Left lung (tissue), 10 donors: ENCODE results near the gene EXOC4. TPM values are rescaled to one million over a fixed set of nuclear protein-coding genes. Genes with fewer than 3 reads are reported as not detected.
A peak's percentile ranks its signal among the peaks of the same experiment; 100 is the strongest.
"Not testable (repeated sequence)": the region's sequence is repeated elsewhere in the genome, so short reads cannot be mapped to it uniquely, and the experiment has no call there.

Experiments
- ATAC-seq: fragments of 200-7000 bp; cut with Tn5 transposase; one replicate; pipeline ENCODE4 v1.9.1; 2020; ENCODE audit warnings: moderate library complexity
- DNase-seq, 4 donors: peaks; one replicate each; pipeline ENCODE4 v3.0.0-alpha.2; 2013 to 2020
- H3K27ac ChIP-seq, 2 donors: fragments of 200-600 bp; sonication (generic) in 1 of 2; one replicate each; pipeline versions ENCODE4 v1.5.0 to v1.8.0; 2020 to 2021
- H3K27me3 ChIP-seq, 2 donors: fragments of 200-600 bp; sonication (generic) in 1 of 2; one replicate each; pipeline versions ENCODE4 v1.5.0 to v1.8.0; 2020 to 2021
- H3K36me3 ChIP-seq, 2 donors: fragments of 200-600 bp; sonication (generic) in 1 of 2; one replicate each; pipeline versions ENCODE4 v1.5.0 to v1.8.0; 2020 to 2021
- H3K4me1 ChIP-seq, 2 donors: fragments of 200-600 bp; one replicate each; pipeline ENCODE4 v1.8.0; 2021
- H3K4me3 ChIP-seq, 2 donors: fragments of 200-600 bp; sonication (generic) in 1 of 2; one replicate each; pipeline versions ENCODE4 v1.5.0 to v1.8.0; 2020 to 2021; ENCODE audit warnings: mild to moderate bottlenecking in 1 of 2
- H3K9me3 ChIP-seq, 2 donors: fragments of 200-600 bp; sonication (generic) in 1 of 2; one replicate each; pipeline versions ENCODE4 v1.5.0 to v1.8.0; 2020 to 2021
- intact Hi-C, 2 donors: fragments of 100-400 bp; cut with DNase I; formaldehyde crosslinking; loops; one replicate each; pipeline versions ENCODE4 v1.11.2 to v1.14.2; 2022
- polyA plus RNA-seq, 6 donors: library from polyadenylated mRNA; unstranded; fragments of 120-200 nt; gene quantifications; one replicate each; pipeline ENCODE4 v1.2.1, GENCODE V29; 2013; ENCODE audit not compliant: insufficient read length in 6 of 6
- total RNA-seq, 2 donors: library from RNA; stranded (reverse); fragmentation: NEBNext Ultra II Directional; extraction: Animal tissue kit (Norgen Biotek cat#: 25700); gene quantifications; one replicate each; pipeline ENCODE4 v1.2.1, GENCODE V29; 2021
- TF ChIP-seq, protein P1 (sequence below), 2 donors: fragments of 200-600 bp; sonication (generic) in 1 of 2; IDR thresholded peaks; one replicate each; pipeline versions ENCODE4 v1.5.0 to v1.8.0; 2021; ENCODE audit warnings: antibody characterized with exemption in 2 of 2
- donor health status: DM: no; HTN: yes; CAD: no.
- donor health status: DM: no; HTN: no; CAD: no.

EXOC4 gene
- total and polyA plus RNA-seq, 8 donors, result 52.5 to 79.4 (median 65.9) TPM

DNA sequence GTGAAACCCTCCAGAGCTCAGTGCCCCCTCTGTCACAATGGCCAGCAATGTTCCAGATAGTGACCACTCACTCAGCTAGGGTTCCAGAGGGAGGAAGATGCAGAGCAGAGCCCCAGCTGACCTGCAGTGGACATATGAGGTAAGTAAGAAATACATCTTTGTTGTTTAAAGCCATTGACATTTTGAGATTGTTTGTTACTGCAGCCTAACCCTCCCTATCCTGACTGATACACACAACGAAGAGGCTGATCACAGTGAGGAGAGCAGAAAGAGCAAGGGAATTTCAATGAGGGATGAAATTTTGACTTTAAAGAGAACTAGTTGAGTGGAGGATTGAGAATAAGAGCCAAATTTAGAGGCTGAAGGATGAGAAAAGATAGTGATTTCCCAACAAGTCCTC is 822.9 kb downstream of the EXOC4 start:
- Histone ChIP-seq H3K27me3 (no peaks in the 10 kb centered on the region), H3K27ac (no peak overlapping the region), H3K4me1 (no peaks in the 10 kb centered on the region), H3K4me3 (no peak overlapping the region), H3K9me3 (no peaks in the 10 kb centered on the region), H3K36me3 (peaks cover 0 to 4% of the 10 kb centered on the region in 2 donors)
- DNase-seq (no peak), ATAC-seq (no peak)
- TF ChIP-seq, protein P1, sequence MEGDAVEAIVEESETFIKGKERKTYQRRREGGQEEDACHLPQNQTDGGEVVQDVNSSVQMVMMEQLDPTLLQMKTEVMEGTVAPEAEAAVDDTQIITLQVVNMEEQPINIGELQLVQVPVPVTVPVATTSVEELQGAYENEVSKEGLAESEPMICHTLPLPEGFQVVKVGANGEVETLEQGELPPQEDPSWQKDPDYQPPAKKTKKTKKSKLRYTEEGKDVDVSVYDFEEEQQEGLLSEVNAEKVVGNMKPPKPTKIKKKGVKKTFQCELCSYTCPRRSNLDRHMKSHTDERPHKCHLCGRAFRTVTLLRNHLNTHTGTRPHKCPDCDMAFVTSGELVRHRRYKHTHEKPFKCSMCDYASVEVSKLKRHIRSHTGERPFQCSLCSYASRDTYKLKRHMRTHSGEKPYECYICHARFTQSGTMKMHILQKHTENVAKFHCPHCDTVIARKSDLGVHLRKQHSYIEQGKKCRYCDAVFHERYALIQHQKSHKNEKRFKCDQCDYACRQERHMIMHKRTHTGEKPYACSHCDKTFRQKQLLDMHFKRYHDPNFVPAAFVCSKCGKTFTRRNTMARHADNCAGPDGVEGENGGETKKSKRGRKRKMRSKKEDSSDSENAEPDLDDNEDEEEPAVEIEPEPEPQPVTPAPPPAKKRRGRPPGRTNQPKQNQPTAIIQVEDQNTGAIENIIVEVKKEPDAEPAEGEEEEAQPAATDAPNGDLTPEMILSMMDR (IDR thresholded peaks at IDR 0.05), result no peak
- intact Hi-C loops, result no loop called here

DNA sequence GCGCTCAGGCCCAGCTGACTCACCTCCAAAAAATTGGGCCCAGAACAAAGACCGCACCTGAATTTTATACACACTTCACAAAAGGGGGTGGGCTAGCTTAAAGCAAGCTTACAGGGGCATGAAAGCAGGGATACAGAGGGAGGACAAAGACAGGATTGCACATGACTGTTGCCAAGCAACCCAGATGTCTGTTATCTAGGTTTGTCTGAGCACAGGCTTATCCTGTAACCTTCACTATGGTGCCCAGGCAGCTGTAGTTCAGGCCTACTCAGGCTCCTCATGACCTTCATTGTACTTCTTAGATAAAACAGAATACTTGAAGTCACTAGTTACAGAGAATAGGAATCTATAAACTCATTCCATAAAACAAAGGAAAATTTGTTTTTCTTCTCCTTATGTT is 824.7 kb downstream of the EXOC4 start:
- ATAC-seq, DNase-seq, H3K4me3 ChIP-seq, intact Hi-C loops, H3K27ac ChIP-seq, H3K36me3 ChIP-seq, H3K27me3 ChIP-seq, H3K9me3 ChIP-seq, H3K4me1 ChIP-seq: not testable (repeated sequence)

- intact Hi-C loops, result no loop called here
- DNase-seq (no peak), ATAC-seq (no peak)
- no peaks in the 10 kb centered on the region for H3K4me1 ChIP-seq
- no peak overlapping the region for H3K27ac ChIP-seq
- H3K36me3 ChIP-seq, result peaks cover 0 to 4% of the 10 kb centered on the region in 2 donors
- no peak overlapping the region for H3K4me3 ChIP-seq
- no peaks in the 10 kb centered on the region for H3K27me3 ChIP-seq
- TF ChIP-seq, protein P1 (IDR thresholded peaks at IDR 0.05), result no peak
- H3K9me3 ChIP-seq, result no peaks in the 10 kb centered on the region
Observed at GRCh38 chr7:134078991-134079390, 826.1 kb downstream of the EXOC4 start.

DNA sequence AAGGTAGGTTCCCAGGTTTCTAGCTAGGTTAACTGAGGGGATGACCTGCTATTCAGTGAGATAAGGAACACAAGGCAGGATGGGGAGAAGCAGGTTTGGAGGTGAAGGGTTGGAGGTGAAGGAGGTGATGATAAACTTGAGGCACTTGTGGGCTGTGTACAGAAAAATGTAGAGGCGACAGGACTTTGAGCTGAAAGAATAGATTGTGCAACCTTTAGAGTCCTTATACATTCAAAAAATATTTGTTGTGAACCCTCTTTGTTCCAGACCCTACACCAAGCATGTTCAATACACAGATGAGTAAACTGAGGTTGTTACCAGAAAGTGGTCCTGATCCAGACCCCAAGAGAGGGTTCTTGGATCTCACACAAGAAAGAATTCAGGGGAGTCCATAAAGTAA is 828.8 kb downstream of the EXOC4 start:
- H3K9me3 ChIP-seq, result peaks cover 0 to 4% of the 10 kb centered on the region in 2 donors
- TF ChIP-seq, protein P1 (IDR thresholded peaks at IDR 0.05), result no peak
- intact Hi-C loops, result no loop called here
- ATAC-seq (no peak), DNase-seq (no peak)
- no peak overlapping the region for H3K27ac ChIP-seq
- no peaks in the 10 kb centered on the region for H3K4me1 ChIP-seq
- no peaks in the 10 kb centered on the region for H3K36me3 ChIP-seq
- H3K27me3 ChIP-seq, result no peaks in the 10 kb centered on the region
- no peak overlapping the region for H3K4me3 ChIP-seq

DNA sequence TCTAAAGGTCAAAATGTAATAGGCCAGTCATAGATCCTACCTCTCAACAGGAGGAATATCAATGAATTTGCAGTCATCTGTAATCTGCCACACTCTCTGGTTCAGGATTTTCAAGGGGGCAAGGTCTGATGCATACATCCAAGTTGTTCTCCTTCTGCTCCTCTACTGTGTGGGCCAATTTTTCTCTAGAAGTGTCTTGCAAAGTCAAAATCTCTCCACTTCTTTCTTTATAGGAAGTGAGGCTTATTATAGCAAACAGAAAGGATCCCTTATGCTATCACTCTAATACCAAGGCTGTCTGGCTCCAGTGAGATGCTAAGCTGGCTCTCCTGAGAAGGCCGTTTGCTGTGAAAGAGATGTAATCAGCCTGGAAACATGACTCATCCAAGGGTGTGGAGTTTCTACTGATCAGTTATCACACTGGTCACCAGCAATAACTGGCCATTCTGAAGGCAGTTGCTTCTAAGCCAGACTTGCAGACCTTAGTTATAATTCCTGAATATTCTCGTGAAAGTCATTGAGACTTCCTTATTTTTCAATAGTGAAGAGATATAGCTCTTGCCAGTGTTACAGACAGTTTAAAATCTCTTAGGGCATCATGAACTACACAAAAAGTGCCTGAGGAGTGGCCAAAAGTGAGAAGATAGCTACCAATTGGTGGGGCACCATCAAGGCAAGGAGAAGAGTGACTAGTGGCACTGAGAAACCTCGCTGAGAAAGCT is 831.0 kb downstream of the EXOC4 start:
- ATAC-seq, result peak; percentile 32
- intact Hi-C loops, result no loop called here
- Histone ChIP-seq H3K27me3 (no peaks in the 10 kb centered on the region), H3K4me1 (no peaks in the 10 kb centered on the region), H3K4me3 (no peak overlapping the region), H3K9me3 (peaks cover 0 to 26% of the 10 kb centered on the region in 2 donors), H3K27ac (peak overlapping the region in 1 of 2 donors; percentile 9), H3K36me3 (no peaks in the 10 kb centered on the region)
- TF ChIP-seq, protein P1 (IDR thresholded peaks at IDR 0.05), result no peak
- DNase-seq, result no peak
